Fibroblast of peridontal ligament (primary cell): ENCODE results near the gene DLGAP1.
A peak's percentile ranks its signal among the peaks of the same experiment; 100 is the strongest.

Experiments
- DNase-seq: peaks from one replicate; pipeline ENCODE4 v3.0.0-alpha.2; 2010; ENCODE audit errors: extremely low read depth

DLGAP1 gene

DNA sequence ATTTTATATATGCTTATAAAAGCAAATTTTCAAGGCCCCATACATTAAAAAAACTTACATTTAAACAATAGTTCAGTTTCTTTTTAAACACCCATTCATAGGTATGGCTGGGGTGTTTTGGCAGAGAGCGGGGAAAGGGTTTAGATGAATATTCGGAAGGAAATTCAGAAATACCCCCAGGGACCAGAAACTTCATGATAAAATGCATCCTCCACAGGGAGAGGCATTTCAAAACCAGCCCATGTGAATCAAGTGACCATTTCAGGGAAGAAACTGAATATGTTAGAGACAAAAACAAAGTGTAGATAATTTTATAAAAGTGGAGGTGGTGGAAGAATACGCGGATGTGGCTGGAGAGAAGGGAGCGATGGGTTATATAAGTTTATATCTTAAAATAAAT, 678.0 kb downstream of the DLGAP1 start:
- no peak for DNase-seq

DNA sequence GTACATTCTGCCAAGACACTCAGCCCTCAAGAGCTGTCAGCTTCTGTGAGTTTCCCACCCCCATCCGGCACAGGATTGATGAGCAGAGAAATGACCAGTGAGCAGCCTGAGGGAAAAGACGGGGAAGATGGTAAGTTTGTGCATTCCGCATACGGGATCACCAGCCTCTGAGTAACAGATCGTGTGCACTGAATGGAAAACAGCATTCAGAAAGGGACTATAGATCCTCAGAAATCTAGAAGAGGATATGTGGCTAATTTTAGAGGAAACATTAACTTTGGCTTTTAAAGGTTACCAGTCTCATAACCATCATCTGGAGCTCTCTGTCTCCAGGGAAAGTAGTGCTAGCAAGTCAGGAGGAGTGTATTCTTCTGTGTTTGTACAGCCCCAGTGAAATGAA, 679.1 kb downstream of the DLGAP1 start:
- no peak for DNase-seq

DNA sequence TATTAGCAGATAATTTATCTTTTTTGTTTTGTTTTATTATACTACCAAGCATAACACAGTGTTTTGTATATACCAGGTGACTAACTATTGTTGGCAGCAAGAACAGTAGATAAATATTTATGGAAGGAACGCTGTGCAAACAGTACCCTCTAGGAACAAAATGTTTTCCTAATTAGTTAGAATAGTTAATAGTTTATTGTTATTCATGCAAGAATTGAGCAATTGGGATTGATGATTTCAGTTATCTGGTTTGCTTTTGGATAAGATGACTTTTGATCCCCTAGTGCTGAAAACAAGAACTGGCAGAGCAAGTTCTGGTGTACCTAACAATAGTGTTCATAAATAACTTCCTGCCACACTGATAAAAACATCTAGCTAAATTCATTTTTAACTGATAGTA, 681.8 kb downstream of the DLGAP1 start:
- no peak for DNase-seq

DNA sequence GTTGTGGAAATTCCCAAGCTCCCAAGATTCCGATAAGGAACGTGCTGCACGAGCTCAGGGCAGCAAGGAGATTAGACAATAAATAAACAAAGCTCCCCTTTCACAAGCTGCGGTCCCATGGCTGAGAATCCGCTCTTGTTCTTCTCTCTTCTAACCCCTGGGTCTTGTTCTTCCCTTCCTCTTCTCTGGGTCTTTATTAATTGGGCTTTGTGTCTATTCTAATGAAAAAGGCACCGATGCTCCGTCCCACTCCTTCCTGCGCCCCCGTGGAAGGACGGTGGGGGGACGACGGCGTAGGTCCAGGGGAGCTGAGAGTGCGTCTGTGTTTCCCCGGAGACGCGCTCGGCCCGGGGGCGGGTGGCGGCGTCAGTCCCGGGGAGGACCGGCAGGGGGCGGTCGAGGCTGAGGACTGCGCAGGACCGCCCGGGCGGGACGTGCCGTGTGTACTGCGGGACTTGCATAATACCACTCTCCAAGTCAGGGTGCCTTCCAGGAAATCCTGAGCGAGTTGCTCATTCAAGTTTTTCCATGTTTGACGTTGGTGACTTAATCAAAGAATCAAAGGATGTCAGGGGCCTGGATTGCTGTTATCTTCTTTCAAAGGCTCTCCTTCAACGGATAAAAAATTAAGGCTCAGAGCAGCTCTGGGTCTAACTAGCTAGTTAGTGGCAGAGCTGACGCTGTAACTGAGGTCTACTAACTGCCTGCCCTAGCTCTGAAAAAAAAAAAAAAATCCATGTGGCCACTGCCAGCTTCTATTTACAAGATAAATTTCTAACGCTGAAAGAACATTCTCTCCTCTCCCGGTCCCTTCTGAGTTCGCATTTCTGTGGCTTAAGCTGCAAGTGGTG, 683.8 kb downstream of the DLGAP1 start:
- DNase-seq, result peak; percentile 92

DNA sequence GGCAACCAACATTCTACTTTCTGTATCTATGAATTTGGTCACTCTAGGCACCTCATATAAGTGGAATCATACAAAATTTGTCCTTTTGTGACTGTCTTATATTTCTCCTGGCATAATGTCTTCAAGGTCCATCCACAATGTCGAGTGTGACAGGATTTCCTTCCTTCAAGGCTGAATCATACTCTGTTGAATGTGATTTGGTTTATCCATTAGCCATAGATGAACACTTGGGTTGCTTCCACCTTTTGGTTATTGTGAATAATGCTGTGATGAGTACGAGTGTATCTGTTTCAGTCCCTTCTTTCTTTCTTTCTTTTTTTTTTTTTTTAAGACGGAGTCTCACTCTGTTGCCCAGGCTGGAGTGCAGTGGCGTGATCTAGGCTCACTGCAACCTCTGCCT, 693.8 kb downstream of the DLGAP1 start:
- no peak for DNase-seq

DNA sequence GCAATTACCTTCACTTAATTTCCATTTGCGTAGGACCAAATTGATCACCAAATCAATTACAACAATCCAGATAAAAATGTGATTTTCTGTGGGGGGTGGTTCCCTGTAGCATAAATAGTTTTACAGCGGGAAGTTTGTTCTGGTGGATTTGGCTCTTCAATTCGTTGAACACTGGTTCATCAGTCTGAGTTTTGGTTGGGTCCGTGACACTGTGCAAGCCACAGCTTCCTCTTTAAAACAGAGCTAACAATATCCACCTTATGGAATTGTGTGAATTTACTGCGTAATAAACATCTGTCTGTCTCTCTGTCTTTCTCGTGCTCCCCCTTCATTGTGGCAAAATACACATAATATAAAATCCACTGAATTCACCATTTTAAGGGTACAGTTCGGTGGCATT, 694.4 kb downstream of the DLGAP1 start:
- DNase-seq, result no peak

DNA sequence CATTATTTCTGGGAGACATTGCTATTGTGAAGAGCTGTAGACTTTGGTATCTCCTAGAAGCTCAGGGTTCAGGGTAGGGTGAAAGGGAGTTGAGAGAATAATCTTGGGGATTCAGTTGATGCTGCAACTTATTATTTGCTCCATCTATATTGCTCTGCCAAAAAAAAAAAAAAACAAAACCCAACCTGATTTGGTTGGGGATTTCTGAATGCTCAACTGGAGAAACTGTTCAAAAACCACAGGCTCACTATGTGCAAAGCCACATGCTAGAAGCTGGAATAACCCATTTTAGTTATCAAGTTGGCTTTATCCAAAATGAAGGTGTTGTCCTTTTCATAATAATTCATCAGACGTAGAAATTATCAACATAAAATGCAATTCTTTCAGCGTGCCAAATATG, 696.0 kb downstream of the DLGAP1 start:
- no peak for DNase-seq

DNA sequence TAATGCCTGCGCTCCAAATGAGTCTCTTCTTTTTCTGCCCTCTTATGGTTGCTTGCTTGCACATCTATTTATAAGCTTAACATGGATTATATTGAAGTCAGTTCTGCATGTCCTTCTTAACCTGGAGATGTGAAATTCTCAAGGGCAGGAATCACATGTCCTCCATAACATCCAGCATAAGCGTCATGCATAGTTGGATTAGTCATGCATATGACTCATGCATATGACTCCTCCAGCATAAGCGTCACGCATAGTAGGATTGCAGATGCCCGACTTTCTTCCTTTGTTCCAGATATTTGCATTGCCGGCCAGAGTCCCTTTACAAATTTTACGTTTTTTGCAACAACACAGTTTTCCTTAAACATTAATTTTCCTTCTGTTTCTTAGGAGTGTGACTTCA, 696.6 kb downstream of the DLGAP1 start:
- DNase-seq, result peak; percentile 10

DNA sequence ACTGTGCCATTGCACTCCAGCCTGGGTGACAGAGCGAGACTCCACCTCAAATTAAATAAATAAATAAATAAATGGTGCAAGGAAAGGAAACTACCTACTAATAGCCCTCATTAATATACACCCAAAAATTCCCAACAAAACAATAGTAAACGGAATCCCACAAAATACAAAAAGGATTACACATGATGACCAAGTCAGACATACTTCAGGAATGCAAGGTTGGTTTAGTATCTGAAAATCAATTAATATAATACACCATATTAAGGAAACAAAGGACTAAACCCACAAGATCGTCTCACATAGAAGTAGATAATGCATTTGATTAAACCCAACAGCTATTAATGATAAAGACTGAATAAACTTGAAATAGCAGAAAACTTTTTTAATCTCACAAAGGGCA, 697.7 kb downstream of the DLGAP1 start:
- no peak for DNase-seq

DNA sequence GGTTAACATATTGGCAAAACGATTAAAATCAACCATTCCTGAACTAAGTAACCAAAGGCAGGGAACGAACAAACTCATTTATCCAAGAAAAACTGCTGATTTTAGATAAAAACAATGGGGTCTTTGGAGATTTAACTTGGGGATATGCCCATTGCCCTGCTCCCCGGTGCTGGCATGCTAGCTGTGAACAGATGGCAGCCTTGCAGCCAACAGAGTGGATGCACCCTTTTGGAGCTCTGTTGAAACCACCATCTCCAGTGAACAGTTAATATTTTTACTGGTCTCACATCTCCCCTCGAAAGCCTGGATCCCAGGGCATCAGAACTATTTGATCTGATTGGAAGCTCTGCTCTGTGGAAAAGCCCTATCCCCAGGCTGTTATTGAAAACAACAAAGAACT, 702.0 kb downstream of the DLGAP1 start:
- DNase-seq, result no peak

DNA sequence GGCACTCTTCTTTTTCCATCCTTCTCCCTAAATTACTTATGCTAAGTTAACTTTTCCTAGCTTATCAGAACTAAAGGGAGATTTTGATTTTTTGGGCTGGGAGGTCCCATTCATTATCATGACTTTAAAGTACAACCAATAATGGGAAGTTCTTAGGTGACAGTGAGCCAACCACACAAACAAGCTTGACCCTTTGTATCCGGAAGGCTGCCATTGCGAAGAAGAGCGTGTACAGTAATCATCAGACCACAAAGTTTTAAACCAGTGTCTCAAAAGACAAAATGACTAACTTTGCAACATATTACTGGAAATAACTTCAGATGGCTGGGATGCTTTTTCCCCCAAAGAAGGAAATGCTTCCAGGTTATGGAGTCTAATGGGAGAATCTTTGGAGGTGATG, 707.0 kb downstream of the DLGAP1 start:
- no peak for DNase-seq

DNA sequence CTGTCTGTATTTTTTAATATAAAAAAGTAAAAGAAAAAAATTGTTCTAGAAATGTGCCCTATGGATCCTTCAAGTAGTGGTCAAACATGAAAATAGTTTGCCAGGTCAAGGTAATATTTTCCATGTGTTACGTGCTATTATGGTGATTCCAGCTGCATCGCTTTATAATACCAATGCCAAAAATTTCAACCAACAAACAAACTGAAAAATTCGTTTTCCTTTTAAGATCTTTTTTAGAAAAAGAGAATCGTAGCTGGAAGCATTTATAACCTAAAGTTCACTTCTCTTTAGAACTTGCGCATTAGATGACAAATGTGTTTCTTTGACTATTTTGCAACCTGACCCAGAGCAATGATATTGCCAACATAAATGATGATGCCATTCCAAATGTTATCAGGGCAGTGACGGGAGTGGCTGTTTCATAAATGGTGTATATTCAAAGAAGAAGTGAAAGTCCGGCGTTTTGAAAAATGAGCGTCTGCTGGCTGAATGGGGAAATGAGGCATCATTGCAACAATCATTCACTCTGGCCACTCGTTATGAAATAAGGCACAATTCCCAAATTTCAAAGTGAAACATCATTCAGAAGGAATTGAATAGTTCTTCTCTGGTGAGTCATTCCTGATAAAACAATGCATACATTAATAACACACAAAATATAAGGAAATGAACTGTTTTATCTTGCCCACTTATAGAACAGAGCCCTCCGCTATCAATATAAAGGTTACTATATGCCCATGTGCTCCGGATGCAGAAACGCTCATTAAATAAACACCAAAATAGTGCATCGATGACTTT, 707.7 kb downstream of the DLGAP1 start:
- peak; percentile 21 for DNase-seq

DNA sequence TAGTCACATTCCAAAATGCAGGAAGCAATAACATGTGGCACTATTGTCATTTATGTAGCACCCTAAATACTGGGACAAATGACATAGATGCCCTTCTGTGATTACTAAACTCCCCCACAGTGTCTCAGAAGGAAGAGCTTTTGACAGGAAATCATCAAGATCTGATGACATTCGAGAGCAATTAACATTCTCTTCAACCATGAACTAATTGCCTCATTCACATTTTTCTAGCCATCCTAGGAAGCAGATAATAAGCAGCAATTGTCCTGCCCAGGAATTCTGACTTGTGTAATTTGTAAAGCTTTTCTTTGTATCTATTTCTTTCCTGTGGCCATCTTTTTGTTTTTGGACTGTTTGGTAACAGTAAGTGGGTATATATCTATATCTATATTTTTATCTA, 712.6 kb downstream of the DLGAP1 start:
- no peak for DNase-seq

DNA sequence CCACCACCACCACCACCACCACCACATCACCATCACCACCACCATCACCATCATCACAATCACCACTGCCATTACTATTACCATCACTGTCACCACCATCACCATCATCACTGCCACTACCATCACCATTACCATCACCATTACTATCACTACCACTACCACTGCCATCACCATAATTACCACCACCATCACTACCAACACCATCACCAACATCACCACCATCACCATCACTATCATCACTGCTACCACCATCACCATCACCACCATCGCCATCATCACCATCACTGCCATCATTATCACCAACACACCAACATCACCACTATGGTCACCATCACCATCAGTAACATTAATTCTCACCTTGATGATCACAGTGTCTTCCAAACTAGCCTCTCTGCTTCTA, 713.8 kb downstream of the DLGAP1 start:
- DNase-seq, result no peak

DNA sequence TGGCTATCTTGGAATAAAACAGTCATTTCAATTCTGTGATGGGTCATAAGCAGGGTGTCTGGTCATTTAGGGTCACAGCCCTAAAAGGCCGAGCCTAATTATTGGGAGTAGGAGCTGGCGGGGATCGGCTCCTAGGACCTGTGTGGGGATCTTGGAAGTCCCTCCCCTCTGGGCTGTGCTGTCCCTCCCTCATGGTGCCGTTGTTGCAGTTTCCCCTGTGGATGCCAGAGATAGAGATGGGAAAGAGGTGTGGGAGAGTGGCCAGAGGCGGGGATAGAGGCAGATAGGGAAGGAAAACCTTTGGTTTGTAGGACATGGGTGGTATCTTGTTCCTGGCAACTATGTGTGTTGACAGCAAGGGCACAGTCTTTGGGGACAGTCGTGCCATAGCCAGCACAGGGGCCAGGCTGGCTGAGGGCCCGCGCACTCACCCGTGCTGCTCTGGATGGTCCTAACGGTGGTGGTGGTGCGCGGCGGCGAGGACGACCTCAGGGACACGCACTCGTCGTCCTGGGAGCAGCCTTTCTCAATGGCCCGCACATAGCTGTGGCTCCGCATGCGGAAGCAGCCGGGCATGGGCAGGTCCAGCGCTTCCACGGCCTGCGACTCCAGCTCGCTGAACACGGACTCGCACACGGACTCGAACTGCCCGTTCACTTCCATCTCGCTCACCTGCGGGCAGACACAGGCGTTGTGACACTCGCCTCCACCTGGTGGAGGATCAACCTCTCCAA, 726.2 kb downstream of the DLGAP1 start:
- no peak for DNase-seq

DNA sequence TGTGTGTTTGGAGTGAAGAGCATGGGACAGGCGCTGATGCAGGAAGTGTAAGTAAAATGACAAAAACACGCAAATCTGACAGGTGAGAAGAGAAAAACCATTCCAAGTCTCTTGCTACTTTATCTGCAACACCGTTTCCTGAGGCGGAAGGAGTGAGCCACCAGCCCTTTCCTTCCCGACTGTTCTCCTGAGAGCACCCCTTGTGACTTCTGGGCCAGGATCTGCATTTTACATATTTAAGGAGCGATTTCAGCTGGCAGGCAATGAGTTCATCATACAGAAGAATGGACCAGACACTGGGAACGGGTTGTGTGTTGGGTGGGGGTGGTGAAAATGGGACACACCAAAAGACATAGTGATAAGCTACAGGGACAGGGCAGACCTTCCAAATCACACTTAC, 727.8 kb downstream of the DLGAP1 start:
- DNase-seq, result no peak

DNA sequence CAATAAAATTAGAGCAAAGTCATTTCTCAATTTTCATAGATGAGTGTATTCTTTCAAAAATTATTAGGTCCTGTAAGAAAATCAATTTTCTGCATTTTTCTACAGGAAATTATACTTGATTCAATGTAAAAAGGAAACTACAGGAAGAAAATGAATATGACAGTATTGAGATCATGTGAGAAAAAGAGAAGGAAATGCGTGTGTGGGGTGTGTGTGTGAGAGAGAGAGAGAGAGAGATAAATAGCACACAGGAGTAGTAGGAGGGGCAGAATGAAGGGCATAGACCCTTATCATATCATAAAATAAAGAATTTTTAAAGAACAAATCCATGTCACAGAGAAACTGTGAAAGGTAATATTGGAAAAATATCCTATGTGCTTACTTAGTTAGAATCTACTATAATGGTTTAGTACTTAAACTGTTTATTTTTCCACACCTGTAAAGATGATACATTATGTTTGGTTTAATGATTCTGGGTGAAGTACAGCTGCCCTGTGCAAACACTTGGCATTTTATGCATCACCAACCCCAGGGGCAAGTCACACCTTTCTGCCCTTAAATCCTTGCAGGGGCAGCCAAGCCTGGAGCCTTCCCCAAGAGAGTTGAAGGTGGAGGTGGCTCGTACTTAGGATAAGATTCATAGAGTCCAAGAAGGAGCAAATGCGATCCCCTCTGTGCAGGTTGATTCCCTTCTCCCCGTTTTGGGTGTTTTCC, 728.7 kb downstream of the DLGAP1 start:
- no peak for DNase-seq

DNA sequence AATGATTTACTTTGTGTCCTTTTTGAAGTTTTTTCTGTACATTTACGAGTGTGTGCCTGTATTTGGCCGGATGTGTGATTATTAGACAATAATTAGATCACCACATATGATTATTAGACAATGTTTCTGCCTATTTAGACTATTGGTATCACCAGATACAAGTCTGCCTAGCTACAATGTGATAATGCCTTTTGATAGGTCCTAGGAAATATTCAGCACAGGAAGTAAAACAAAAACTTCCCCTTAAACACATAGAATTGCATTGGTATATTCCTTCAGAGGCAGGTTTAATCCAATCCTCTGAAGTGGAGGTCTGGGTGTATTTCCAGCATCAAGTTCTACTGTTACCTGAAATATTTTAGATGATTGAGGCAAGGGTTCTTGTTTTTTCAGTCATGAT, 730.0 kb downstream of the DLGAP1 start:
- DNase-seq, result no peak

DNA sequence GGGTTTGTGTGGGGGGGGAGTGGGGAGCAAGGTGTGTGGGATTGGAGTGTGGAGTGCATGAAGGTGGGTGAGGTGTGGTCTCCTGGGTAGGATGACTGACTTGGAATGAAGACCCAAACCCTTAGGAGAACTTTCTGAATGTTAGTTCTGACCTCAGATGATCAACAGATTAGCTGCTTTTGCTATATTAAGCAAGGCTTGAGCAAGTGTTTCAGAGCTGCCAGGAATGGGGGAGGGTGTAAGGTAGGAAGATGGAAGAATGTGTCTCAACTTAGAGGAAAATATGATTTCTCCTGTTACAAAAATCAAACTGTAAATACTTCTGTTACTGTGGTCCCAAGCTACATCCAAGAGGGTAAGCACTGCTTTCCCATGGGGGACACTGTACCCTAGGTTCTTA, 731.6 kb downstream of the DLGAP1 start:
- DNase-seq, result no peak

DNA sequence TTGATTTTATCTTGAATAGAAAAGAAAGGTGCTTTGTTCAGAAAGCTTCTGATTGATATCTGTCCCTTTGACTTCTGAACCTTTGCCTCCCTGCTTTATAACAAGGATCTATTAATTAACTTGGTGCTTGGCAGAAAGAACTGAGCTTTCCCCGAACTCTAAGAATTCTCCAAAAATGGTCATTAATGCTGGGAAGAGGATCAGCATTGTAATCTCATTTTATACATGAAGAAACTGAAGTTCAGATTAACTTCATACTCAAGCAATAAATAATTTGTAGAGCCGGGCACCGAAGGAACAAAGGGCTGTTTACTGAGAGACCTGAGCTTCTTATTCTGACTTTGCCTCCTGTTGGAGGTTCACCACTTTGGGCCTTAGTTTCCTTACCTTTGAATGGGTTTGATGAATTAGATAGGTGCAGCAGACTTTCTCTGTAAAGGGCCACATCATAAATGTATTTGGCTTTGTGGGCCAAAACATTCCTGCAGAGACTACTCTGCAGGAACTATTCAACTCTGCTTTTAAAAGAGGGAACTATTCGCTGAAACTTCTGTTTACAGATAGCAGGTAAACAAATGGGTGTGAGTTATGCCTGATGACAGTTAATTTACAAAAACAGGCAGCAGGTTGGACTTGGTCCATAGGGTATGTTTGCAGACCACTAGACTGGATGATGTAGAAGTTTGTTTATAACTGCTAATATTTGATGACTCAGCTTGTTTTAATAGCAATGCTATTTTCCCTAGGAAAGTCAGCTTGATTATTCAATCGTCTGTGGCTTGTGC, 732.3 kb downstream of the DLGAP1 start:
- DNase-seq, result no peak
